Parathyroid adenoma (tissue), 2 donors: ENCODE results near the gene ZXDB.

Source experiments
- H2AFZ ChIP-seq: fragments of 300-600 bp; sonication (generic); one replicate; pipeline ENCODE4 v1.7.0; 2017; ENCODE audit warnings: antibody characterized with exemption, mild to moderate bottlenecking
- H3K27ac ChIP-seq: fragments of 300-600 bp; sonication (generic); one replicate; pipeline ENCODE4 v1.7.0; 2017
- H3K27me3 ChIP-seq: fragments of 300-600 bp; sonication (generic); one replicate; pipeline ENCODE4 v1.7.0; 2017; ENCODE audit warnings: low read length; ENCODE audit not compliant: control insufficient read depth, insufficient read depth
- H3K36me3 ChIP-seq: fragments of 300-600 bp; sonication (generic); one replicate; pipeline ENCODE4 v1.7.0; 2017; ENCODE audit warnings: low read length; ENCODE audit not compliant: control insufficient read depth, insufficient read depth
- H3K4me1 ChIP-seq: fragments of 300-600 bp; sonication (generic); one replicate; pipeline ENCODE4 v1.7.0; 2017; ENCODE audit warnings: control low read depth
- H3K4me2 ChIP-seq: fragments of 300-600 bp; sonication (generic); one replicate; pipeline ENCODE4 v1.7.0; 2017; ENCODE audit warnings: low read length
- H3K4me3 ChIP-seq: fragments of 300-600 bp; sonication (generic); one replicate; pipeline ENCODE4 v1.7.0; 2017; ENCODE audit warnings: low read depth, low read length
- H3K79me2 ChIP-seq: fragments of 300-600 bp; sonication (generic); one replicate; pipeline ENCODE4 v1.7.0; 2017; ENCODE audit warnings: control low read depth
- H3K9ac ChIP-seq: fragments of 300-600 bp; sonication (generic); one replicate; pipeline ENCODE4 v1.7.0; 2017; ENCODE audit warnings: mild to moderate bottlenecking
- H3K9me3 ChIP-seq: fragments of 300-600 bp; sonication (generic); one replicate; pipeline ENCODE4 v1.7.0; 2017; ENCODE audit warnings: low read length; ENCODE audit not compliant: control insufficient read depth
- CTCF ChIP-seq: fragments of 300-600 bp; sonication (generic); IDR thresholded peaks from one replicate; pipeline ENCODE4 v1.7.0; 2017; ENCODE audit warnings: antibody characterized with exemption, mild to moderate bottlenecking
- donor health status: primary hyperparathyroidism.

Gene ZXDB

GRCh38 chrX:57640674-57641016, 48.8 kb downstream of the ZXDB start:
- Histone ChIP-seq H3K27me3 (no peaks in the 10 kb centered on the region), H3K79me2 (no peaks in the 10 kb centered on the region), H3K36me3 (no peaks in the 10 kb centered on the region), H3K4me1 (no peaks in the 10 kb centered on the region), H3K4me2 (no peak overlapping the region), H3K27ac (no peak overlapping the region), H3K9ac (no peak overlapping the region), H3K4me3 (no peak overlapping the region), H2AFZ (no peak overlapping the region), H3K9me3 (no peaks in the 10 kb centered on the region)
- TF ChIP-seq CTCF: no peak

GRCh38 chrX:57641338-57641737, 49.5 kb downstream of the ZXDB start:
- Histone ChIP-seq H2AFZ (no peak overlapping the region), H3K9ac (no peak overlapping the region), H3K9me3 (no peaks in the 10 kb centered on the region), H3K27me3 (no peaks in the 10 kb centered on the region), H3K27ac (no peak overlapping the region), H3K36me3 (no peaks in the 10 kb centered on the region), H3K4me1 (no peaks in the 10 kb centered on the region), H3K4me3 (no peak overlapping the region), H3K4me2 (no peak overlapping the region), H3K79me2 (no peaks in the 10 kb centered on the region)
- TF ChIP-seq CTCF: no peak

GRCh38 chrX:57643698-57644097, 51.9 kb downstream of the ZXDB start:
- no peaks in the 10 kb centered on the region for H3K36me3 ChIP-seq
- no peak for TF ChIP-seq CTCF
- no peak overlapping the region for H3K4me2 ChIP-seq
- no peak overlapping the region for H3K27ac ChIP-seq
- H3K9me3 ChIP-seq: no peaks in the 10 kb centered on the region
- no peak overlapping the region for H3K9ac ChIP-seq
- no peak overlapping the region for H2AFZ ChIP-seq
- H3K27me3 ChIP-seq: no peaks in the 10 kb centered on the region
- H3K4me1 ChIP-seq: no peaks in the 10 kb centered on the region
- H3K79me2 ChIP-seq: no peaks in the 10 kb centered on the region
- H3K4me3 ChIP-seq: no peak overlapping the region

- Histone ChIP-seq H3K36me3 (no peaks in the 10 kb centered on the region), H3K4me3 (no peak overlapping the region), H3K27ac (no peak overlapping the region), H3K27me3 (no peaks in the 10 kb centered on the region), H3K79me2 (no peaks in the 10 kb centered on the region), H3K9ac (no peak overlapping the region), H3K9me3 (no peaks in the 10 kb centered on the region), H2AFZ (no peak overlapping the region), H3K4me2 (no peak overlapping the region), H3K4me1 (no peaks in the 10 kb centered on the region)
- no peak for TF ChIP-seq CTCF
Measured at GRCh38 chrX:57647020-57647419, 55.2 kb downstream of the ZXDB start.
